ENCODE results near the gene FBXW8. TPM values are rescaled to one million over a fixed set of nuclear protein-coding genes. Genes with fewer than 3 reads are reported as not detected.

Gene FBXW8
- polyA plus RNA-seq, 2 of the 4 experiments (the other 2 are of a cell fraction), result 9.8 to 15.7 TPM

GRCh38 chr12:116861320-116861719 lies 49.4 kb upstream of the FBXW8 start:
- WGBS (ENCODE audit: missing lambda C conversion rate), result 50% methylated on average over 12 of the region's 12 CpGs
- Histone ChIP-seq H3K27ac (no peak overlapping the region), H3K9me3 (no peaks in the 10 kb centered on the region), H3K4me3 (no peak overlapping the region), H3K4me1 (peaks cover 46% of the 10 kb centered on the region), H3K4me2 (peak overlapping the region; percentile 39)
- no peak for DNase-seq (ENCODE audit: low read depth in 1 of 2, low spot score in 1 of 2)
- FAIRE-seq, result no peak
- ATAC-seq, result peak; percentile 36 to 57; a peak in 3 of 6 replicates
- ChIA-PET POLR2A (interaction anchor here (0.6 kb wide), 1 partner anchor 124 kb away, joined by 3 read pairs; the partner anchor contains the start of gene SPRING1), CTCF (interaction anchor here (0.7 to 1.1 kb wide), 2 partner anchors 10 to 11 kb away, joined by 3 read pairs; no protein-coding TSS in a partner anchor)
- TF ChIP-seq ESRRA (IDR thresholded peaks at IDR 0.05; ENCODE audit: borderline replicate concordance, low read length) (no peak), HMGXB4 (CRISPR knock-in tag; IDR thresholded peaks at IDR 0.05; ENCODE audit: borderline replicate concordance) (no peak), ZFP36 (IDR thresholded peaks at IDR 0.05; ENCODE audit: borderline replicate concordance, partially characterized antibody) (no peak), HEYL (CRISPR knock-in tag; IDR thresholded peaks at IDR 0.05) (no peak), NFE2L2 (conservative IDR thresholded peaks at IDR 0.05; ENCODE audit: low read length) (no peak), KDM1A (IDR thresholded peaks at IDR 0.05; ENCODE audit: low read depth) (no peak), RNF2 (IDR thresholded peaks at IDR 0.05; ENCODE audit: borderline replicate concordance, low read depth) (no peak), HES2 (IDR thresholded peaks at IDR 0.05) (no peak), GATA3 (IDR thresholded peaks at IDR 0.05; ENCODE audit: borderline replicate concordance) (no peak), CEBPB (IDR thresholded peaks at IDR 0.05) (no peak), JUN (IDR thresholded peaks at IDR 0.05) (no peak)
- TF ChIP-seq, protein P1, sequence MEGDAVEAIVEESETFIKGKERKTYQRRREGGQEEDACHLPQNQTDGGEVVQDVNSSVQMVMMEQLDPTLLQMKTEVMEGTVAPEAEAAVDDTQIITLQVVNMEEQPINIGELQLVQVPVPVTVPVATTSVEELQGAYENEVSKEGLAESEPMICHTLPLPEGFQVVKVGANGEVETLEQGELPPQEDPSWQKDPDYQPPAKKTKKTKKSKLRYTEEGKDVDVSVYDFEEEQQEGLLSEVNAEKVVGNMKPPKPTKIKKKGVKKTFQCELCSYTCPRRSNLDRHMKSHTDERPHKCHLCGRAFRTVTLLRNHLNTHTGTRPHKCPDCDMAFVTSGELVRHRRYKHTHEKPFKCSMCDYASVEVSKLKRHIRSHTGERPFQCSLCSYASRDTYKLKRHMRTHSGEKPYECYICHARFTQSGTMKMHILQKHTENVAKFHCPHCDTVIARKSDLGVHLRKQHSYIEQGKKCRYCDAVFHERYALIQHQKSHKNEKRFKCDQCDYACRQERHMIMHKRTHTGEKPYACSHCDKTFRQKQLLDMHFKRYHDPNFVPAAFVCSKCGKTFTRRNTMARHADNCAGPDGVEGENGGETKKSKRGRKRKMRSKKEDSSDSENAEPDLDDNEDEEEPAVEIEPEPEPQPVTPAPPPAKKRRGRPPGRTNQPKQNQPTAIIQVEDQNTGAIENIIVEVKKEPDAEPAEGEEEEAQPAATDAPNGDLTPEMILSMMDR (IDR thresholded peaks at IDR 0.05), result no peak
- TF ChIP-seq, protein P2, sequence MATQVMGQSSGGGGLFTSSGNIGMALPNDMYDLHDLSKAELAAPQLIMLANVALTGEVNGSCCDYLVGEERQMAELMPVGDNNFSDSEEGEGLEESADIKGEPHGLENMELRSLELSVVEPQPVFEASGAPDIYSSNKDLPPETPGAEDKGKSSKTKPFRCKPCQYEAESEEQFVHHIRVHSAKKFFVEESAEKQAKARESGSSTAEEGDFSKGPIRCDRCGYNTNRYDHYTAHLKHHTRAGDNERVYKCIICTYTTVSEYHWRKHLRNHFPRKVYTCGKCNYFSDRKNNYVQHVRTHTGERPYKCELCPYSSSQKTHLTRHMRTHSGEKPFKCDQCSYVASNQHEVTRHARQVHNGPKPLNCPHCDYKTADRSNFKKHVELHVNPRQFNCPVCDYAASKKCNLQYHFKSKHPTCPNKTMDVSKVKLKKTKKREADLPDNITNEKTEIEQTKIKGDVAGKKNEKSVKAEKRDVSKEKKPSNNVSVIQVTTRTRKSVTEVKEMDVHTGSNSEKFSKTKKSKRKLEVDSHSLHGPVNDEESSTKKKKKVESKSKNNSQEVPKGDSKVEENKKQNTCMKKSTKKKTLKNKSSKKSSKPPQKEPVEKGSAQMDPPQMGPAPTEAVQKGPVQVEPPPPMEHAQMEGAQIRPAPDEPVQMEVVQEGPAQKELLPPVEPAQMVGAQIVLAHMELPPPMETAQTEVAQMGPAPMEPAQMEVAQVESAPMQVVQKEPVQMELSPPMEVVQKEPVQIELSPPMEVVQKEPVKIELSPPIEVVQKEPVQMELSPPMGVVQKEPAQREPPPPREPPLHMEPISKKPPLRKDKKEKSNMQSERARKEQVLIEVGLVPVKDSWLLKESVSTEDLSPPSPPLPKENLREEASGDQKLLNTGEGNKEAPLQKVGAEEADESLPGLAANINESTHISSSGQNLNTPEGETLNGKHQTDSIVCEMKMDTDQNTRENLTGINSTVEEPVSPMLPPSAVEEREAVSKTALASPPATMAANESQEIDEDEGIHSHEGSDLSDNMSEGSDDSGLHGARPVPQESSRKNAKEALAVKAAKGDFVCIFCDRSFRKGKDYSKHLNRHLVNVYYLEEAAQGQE (IDR thresholded peaks at IDR 0.05), result no peak

GRCh38 chr12:116862167-116862566 lies 48.6 kb upstream of the FBXW8 start:
- Histone ChIP-seq H3K4me1 (peaks cover 46% of the 10 kb centered on the region), H3K4me3 (no peak overlapping the region), H3K9me3 (no peaks in the 10 kb centered on the region), H3K4me2 (no peak overlapping the region), H3K27ac (no peak overlapping the region)
- FAIRE-seq, result no peak
- ChIA-PET CTCF (interaction anchor here (1.1 to 1.3 kb wide), 2 partner anchors 10 to 136 kb away, joined by 3 read pairs; no protein-coding TSS in a partner anchor), POLR2A (no interaction called here)
- 75% methylated on average over 4 of the region's 4 CpGs for WGBS (ENCODE audit: missing lambda C conversion rate)
- TF ChIP-seq POLR2AphosphoS2 (conservative IDR thresholded peaks at IDR 0.05; ENCODE audit: low read length) (no peak), ZNF302 (CRISPR knock-in tag; IDR thresholded peaks at IDR 0.05) (no peak), HOXA7 (CRISPR knock-in tag; IDR thresholded peaks at IDR 0.05) (no peak), ESRRA (IDR thresholded peaks at IDR 0.05; ENCODE audit: borderline replicate concordance, low read length) (no peak), SMC3 (IDR thresholded peaks at IDR 0.05) (no peak), PHF8 (IDR thresholded peaks at IDR 0.05; ENCODE audit: borderline replicate concordance, low read depth) (no peak), KDM1A (IDR thresholded peaks at IDR 0.05; ENCODE audit: low read depth) (no peak), BHLHE40 (IDR thresholded peaks at IDR 0.05; ENCODE audit: low read depth, low read length) (no peak), HEYL (CRISPR knock-in tag; IDR thresholded peaks at IDR 0.05) (no peak), NPAS2 (CRISPR knock-in tag; IDR thresholded peaks at IDR 0.05; ENCODE audit: borderline replicate concordance) (no peak), CEBPB (IDR thresholded peaks at IDR 0.05) (no peak), FOSB (CRISPR knock-in tag; IDR thresholded peaks at IDR 0.05) (no peak), EP300 (IDR thresholded peaks at IDR 0.05) (no peak)
- DNase-seq (ENCODE audit: low read depth in 1 of 2, low spot score in 1 of 2), result no peak
- ATAC-seq, result no peak
